Esophagus muscularis mucosa (tissue), 3 donors: ENCODE results near the gene ENOX1.

ENCODE experiments used
- CTCF ChIP-seq, 3 experiments: fragments of 200-600 bp in 2 of 3; fragments of 450-650 bp in 1 of 3; sonication (generic) in 2 of 3; IDR thresholded peaks; one replicate each; pipeline ENCODE4 v1.5.1; 2017 to 2019; ENCODE audit warnings: antibody characterized with exemption in 3 of 3, mild to moderate bottlenecking in 2 of 3, moderate library complexity in 1 of 3
- POLR2A ChIP-seq: fragments of 450-650 bp; IDR thresholded peaks from one replicate; pipeline ENCODE4 v1.6.1; 2017; ENCODE audit warnings: antibody characterized with exemption, moderate library complexity, mild to moderate bottlenecking, low read depth

DNA sequence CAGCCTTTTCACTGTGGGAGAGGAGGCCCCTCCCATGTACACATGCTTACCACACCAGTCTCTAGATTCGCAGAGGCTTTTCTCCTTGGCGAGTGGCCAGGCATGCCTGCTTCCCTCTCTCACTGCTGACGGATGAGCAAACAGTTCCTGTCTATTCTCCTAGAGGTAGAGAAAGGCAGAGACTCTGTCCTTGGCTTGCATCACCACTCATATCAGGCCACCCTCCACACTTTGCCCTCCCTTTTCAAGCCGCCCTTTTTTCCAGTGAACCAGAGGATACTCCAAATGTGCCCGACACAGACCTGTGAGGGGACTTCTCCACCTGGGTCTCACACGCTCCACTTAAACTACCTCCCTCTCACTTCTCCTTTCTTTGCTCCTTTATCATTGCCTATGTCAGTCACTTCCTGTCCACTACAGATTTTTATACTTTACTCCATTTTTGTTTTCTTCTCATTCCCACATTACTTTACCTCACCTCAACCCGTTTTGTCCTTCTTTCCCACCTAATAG lies 478.8 kb downstream of the ENOX1 start:
- no peak for TF ChIP-seq CTCF (IDR thresholded peaks at IDR 0.05)
- TF ChIP-seq POLR2A = no peak
